Measurements from ENCODE around the gene ORAI2.

The ORAI2 gene

GRCh38 chr7:102431617-102432298, 1.6 kb upstream of the ORAI2 start:
- peaks cover 9% of the 10 kb centered on the region for H3K4me1 ChIP-seq (ENCODE audit: insufficient read depth, poor library complexity, severe bottlenecking)
- no peak for DNase-seq (ENCODE audit: low spot score)
- H3K27ac ChIP-seq (ENCODE audit: poor library complexity, severe bottlenecking), result peak overlapping the region; percentile 0
- no peak for TF ChIP-seq CTCF (IDR thresholded peaks at IDR 0.05; ENCODE audit: poor library complexity, severe bottlenecking)
- no peaks in the 10 kb centered on the region for H3K9me3 ChIP-seq (ENCODE audit: severe bottlenecking)
- 0 out of 3 replicates have a peak, but pooled peaks have one; percentile 11 for ATAC-seq (ENCODE audit: low read depth)
- H3K4me3 ChIP-seq (ENCODE audit: severe bottlenecking), result no peak overlapping the region
- no peaks in the 10 kb centered on the region for H3K27me3 ChIP-seq (ENCODE audit: insufficient read depth, poor library complexity, severe bottlenecking)
- no peaks in the 10 kb centered on the region for H3K36me3 ChIP-seq (ENCODE audit: low read depth)

GRCh38 chr7:102432442-102433218, 745 bp upstream of the ORAI2 start:
- Histone ChIP-seq H3K4me1 (ENCODE audit: insufficient read depth, poor library complexity, severe bottlenecking) (peaks cover 9% of the 10 kb centered on the region), H3K27ac (ENCODE audit: poor library complexity, severe bottlenecking) (peak overlapping the region; percentile 17), H3K9me3 (ENCODE audit: severe bottlenecking) (no peaks in the 10 kb centered on the region), H3K27me3 (ENCODE audit: insufficient read depth, poor library complexity, severe bottlenecking) (no peaks in the 10 kb centered on the region), H3K4me3 (ENCODE audit: severe bottlenecking) (peak overlapping the region; percentile 91), H3K36me3 (ENCODE audit: low read depth) (no peaks in the 10 kb centered on the region)
- DNase-seq (ENCODE audit: low spot score), result no peak
- no peak for ATAC-seq (ENCODE audit: low read depth)
- TF ChIP-seq CTCF (IDR thresholded peaks at IDR 0.05; ENCODE audit: poor library complexity, severe bottlenecking), result no peak

- DNase-seq (ENCODE audit: low spot score) (no peak), ATAC-seq (ENCODE audit: low read depth) (0 out of 3 replicates have a peak, but pooled peaks have one; percentile 5)
- Histone ChIP-seq H3K4me3 (ENCODE audit: severe bottlenecking) (peak overlapping the region; percentile 91), H3K27ac (ENCODE audit: poor library complexity, severe bottlenecking) (peak overlapping the region; percentile 17), H3K4me1 (ENCODE audit: insufficient read depth, poor library complexity, severe bottlenecking) (peaks cover 9% of the 10 kb centered on the region), H3K36me3 (ENCODE audit: low read depth) (no peaks in the 10 kb centered on the region; the same call in 1 of the 2 replicates), H3K27me3 (ENCODE audit: insufficient read depth, poor library complexity, severe bottlenecking) (no peaks in the 10 kb centered on the region), H3K9me3 (ENCODE audit: severe bottlenecking) (no peaks in the 10 kb centered on the region)
- TF ChIP-seq CTCF (IDR thresholded peaks at IDR 0.05; ENCODE audit: poor library complexity, severe bottlenecking), result no peak
These were observed 688 bp downstream of the ORAI2 start for GRCh38 chr7:102434039-102434486.

- H3K9me3 ChIP-seq (ENCODE audit: severe bottlenecking), result no peaks in the 10 kb centered on the region
- H3K27me3 ChIP-seq (ENCODE audit: insufficient read depth, poor library complexity, severe bottlenecking), result no peaks in the 10 kb centered on the region
- H3K36me3 ChIP-seq (ENCODE audit: low read depth), result peaks cover 3% of the 10 kb centered on the region; the same call in 1 of the 2 replicates
- H3K4me3 ChIP-seq (ENCODE audit: severe bottlenecking), result no peak overlapping the region
- no peak for TF ChIP-seq CTCF (IDR thresholded peaks at IDR 0.05; ENCODE audit: poor library complexity, severe bottlenecking)
- no peak overlapping the region for H3K27ac ChIP-seq (ENCODE audit: poor library complexity, severe bottlenecking)
- DNase-seq (ENCODE audit: low spot score) (no peak), ATAC-seq (ENCODE audit: low read depth) (no peak)
- peaks cover 11% of the 10 kb centered on the region for H3K4me1 ChIP-seq (ENCODE audit: insufficient read depth, poor library complexity, severe bottlenecking)
These were observed 2.7 kb downstream of the ORAI2 start for GRCh38 chr7:102436118-102436517.
